ENCODE measurements around the gene AK3.
"Not testable (repeated sequence)": the region's sequence is repeated elsewhere in the genome, so short reads cannot be mapped to it uniquely, and the experiment has no call there.

AK3 gene

DNA sequence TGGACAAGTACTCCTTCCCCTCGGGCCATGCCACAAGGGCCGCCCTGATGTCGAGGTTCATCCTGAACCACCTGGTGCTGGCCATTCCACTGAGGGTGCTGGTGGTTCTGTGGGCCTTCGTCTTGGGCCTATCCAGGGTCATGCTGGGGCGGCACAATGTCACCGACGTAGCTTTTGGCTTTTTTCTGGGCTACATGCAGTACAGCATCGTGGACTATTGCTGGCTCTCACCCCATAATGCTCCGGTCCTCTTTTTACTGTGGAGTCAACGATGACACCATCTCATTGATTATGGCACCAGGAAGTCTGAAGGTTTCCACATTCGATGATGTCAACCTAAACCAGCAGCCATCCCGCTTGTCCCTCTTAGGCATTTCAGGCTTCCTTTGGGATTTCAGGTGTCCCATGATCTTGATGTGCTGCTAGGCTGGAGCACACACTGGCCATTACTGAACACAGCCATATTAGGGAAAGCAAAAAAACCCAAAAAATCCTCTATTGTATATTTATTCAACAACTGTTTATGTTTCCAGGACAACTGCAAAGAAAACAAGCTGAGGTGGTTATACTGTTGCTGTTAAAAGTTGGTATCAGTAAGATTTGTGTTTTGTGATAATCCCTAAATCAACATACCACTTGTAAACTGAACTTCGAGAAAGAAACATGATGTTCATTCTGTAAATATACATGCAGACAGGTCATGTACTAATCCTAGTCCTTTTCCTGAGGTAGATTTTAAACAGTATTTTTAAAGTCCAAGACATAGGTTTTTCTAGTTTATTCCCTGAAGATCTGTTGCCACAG, 77.8 kb downstream of the AK3 start:
- DNase-seq: no peak

DNA sequence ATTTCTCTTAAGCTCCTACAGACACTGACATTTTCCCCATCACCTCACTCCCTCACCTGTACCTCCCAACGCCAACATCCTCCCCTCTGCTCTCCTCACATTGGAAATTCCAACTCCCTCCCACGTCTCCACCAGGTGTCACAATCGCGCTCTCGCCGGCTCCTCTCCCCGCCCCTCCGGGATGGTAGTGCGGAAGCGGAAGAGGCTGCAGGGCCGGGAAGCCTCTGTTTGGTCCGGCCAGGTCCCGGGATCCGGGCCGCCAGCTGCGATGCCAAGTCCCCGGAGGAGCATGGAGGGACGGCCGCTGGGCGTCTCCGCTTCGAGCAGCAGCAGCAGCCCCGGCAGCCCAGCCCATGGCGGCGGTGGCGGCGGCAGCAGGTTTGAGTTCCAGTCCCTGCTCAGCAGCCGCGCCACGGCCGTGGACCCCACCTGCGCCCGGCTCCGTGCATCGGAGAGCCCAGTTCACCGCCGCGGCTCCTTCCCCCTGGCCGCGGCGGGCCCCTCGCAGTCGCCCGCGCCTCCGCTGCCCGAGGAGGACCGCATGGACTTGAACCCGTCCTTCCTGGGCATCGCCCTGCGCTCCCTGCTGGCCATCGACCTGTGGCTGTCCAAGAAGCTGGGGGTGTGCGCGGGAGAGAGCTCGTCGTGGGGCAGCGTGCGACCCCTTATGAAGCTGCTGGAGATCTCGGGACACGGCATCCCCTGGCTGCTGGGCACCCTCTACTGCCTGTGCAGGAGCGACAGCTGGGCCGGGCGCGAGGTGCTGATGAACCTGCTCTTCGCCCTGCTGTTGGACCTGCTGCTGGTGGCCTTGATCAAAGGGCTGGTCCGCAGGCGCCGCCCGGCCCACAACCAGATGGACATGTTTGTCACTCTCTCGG, 78.7 kb downstream of the AK3 start, which contains the start of gene PLPP6:
TSS of gene PLPP6 (plus strand) at position 187 of the 881 bp plus-strand sequence. CDS start at position 269, 82 bp downstream.
- peak; percentile 28 for DNase-seq

DNA sequence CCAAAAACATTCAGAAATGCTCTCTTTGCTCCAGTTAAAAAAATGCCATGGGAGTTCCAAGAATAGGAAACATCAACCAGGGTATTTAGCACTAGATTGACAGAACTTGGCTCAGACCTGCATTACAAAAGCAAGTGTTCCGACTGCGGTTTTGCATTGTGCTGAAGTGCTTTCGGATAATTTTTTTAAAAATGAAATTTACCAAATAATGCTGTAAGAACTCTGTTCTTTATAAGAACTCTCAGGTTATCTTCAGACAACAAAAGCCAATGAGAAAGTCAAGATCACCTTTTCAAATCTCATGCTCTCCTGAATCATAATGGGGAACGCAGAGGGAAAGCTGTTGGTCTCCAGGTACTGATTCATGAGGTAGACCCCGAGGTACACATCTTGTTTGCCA, 79.4 kb downstream of the AK3 start:
- no peak for DNase-seq

DNA sequence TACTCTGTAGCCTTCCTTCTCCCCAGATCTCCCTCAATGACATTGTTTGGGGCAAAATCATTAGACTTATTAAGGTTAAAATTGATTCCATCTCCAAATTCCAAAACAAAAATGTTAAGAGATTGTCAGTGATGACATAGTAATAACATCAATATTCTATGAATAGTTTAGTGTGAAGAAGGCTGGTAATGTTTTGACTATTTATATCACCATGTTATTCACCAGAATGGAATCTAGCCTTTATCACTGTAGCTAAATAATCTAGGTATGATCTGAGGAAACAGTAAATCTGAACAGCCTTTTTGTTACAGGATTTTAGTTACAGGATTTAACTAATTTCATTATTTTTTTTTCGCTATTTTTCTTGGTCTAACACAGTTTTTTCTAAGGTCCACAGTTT, 79.8 kb downstream of the AK3 start:
- DNase-seq: no peak

- not testable (repeated sequence) for DNase-seq
These were observed 80.3 kb downstream of the AK3 start for GRCh38 chr9:4660665-4661064.

Measured in T1000 (cell line).